GM12875 (cell line): ENCODE results near the gene HNRNPM.
"Not testable (repeated sequence)": the region's sequence is repeated elsewhere in the genome, so short reads cannot be mapped to it uniquely, and the experiment has no call there.

Source experiments
- H3K4me3 ChIP-seq: one replicate; pipeline ENCODE4 v1.5.1; 2011; ENCODE audit warnings: low read depth, low read length, control low read depth
- TF ChIP-seq, protein P1 (sequence below): IDR thresholded peaks from 2 replicates; pipeline ENCODE4 v1.5.1; 2011; ENCODE audit warnings: low read depth, mild to moderate bottlenecking, control low read depth, inconsistent platforms, low read length, moderate library complexity, borderline replicate concordance; ENCODE audit not compliant: insufficient read depth

Gene HNRNPM

DNA sequence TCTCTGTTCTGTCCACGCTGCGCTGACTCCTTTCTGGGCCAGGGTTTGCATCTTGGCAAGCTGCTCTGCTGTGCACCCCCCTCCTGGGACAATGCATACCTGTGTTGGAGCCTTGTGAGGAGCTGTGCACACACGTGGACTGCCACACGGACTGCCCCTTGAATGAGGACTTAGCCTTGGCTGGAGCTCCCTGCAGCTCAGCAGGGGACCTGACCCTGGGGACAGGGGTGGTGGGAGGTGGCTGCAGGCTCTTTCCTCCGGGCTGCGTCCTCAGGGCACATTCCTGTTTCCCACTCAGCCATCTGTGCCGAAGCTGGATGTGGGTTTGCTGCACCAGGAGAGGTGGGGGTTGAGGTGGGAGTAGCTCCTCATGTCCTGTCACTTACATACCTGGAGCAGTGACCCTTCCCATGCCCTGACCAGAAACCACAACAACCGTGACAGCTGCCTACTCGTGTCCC lies 46.4 kb upstream of the HNRNPM start:
- H3K4me3 ChIP-seq, result no peak overlapping the region
- TF ChIP-seq, protein P1, sequence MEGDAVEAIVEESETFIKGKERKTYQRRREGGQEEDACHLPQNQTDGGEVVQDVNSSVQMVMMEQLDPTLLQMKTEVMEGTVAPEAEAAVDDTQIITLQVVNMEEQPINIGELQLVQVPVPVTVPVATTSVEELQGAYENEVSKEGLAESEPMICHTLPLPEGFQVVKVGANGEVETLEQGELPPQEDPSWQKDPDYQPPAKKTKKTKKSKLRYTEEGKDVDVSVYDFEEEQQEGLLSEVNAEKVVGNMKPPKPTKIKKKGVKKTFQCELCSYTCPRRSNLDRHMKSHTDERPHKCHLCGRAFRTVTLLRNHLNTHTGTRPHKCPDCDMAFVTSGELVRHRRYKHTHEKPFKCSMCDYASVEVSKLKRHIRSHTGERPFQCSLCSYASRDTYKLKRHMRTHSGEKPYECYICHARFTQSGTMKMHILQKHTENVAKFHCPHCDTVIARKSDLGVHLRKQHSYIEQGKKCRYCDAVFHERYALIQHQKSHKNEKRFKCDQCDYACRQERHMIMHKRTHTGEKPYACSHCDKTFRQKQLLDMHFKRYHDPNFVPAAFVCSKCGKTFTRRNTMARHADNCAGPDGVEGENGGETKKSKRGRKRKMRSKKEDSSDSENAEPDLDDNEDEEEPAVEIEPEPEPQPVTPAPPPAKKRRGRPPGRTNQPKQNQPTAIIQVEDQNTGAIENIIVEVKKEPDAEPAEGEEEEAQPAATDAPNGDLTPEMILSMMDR, result no peak

DNA sequence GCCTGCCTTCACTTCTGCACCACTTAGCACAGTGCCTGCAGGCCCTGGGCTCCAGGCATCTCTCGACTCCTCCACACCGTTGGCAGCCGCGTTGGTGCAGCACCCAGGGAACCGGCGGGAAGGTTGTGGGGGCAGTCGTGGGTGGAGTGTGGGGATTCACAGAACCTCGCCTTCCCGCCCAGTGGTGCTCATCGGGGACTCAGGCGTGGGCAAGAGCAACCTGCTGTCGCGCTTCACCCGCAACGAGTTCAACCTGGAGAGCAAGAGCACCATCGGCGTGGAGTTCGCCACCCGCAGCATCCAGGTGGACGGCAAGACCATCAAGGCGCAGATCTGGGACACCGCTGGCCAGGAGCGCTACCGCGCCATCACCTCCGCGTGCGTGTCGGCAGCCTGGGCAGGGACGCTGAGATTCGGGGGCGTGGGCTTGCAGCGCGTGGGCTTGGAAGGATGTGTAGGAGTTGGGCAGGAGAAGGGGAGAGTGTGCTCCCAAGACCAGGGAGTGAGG lies 45.0 kb upstream of the HNRNPM start:
- H3K4me3 ChIP-seq, result no peak overlapping the region
- TF ChIP-seq, protein P1, result no peak

DNA sequence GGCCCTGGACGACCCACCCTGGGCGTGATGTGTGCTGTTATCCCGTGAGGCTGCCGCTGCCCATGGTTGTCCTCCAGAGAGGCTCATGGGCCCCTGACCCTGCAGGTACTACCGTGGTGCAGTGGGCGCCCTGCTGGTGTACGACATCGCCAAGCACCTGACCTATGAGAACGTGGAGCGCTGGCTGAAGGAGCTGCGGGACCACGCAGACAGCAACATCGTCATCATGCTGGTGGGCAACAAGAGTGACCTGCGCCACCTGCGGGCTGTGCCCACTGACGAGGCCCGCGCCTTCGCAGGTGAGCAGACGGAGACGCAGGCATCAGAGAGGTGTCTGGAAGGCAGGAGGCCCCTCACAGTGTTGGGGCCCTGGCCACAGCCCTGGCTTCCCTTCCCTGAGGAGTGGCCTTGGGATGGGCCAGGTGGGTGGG lies 42.8 kb upstream of the HNRNPM start:
- TF ChIP-seq, protein P1, result no peak
- no peak overlapping the region for H3K4me3 ChIP-seq

DNA sequence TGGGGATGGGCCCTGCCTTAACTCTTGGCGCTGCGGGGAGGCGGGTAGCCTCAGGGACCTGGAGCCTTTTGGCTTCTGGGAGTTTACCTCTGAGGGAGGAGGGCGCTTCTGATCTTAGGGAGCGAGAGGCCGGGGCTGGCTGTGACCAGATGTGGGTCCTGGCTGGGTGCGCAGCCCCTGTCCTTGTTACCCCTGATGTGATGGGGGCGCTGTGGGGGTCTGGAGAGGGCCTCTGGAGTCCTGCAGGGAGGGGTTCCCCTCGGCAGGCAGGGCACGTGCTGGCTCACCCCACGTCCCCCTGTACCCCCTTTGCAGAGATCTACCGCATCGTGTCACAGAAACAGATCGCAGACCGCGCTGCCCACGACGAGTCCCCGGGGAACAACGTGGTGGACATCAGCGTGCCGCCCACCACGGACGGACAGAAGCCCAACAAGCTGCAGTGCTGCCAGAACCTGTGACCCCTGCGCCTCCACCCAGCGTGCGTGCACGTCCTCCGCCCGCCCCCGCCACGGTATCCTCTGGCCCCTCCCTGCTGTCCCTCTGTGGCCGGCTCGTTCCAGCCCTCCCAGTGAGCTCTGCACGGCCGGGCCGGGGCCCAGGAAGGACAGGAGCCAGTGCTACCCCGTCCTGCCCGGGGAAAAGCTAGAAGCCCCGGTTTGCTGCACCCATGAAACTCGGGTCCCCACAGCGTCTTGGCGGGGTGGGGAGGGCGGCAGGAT lies 41.5 kb upstream of the HNRNPM start:
- no peak overlapping the region for H3K4me3 ChIP-seq
- TF ChIP-seq, protein P1, result no peak

DNA sequence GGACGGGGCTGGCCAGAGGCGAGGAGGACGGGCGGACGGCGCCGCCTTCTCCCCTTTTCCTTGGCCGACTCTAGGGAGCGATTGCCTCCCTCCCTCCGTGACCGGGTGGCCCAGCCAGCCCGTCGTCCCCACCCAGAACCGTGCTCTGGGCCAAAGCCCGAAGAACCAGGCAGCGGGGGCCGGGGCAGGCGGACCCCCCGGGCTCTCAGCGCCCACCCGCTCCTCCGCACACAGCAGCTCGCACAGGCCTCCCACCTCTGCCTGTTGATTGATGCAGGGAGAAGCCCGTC lies 41.0 kb upstream of the HNRNPM start:
- TF ChIP-seq, protein P1, result no peak
- no peak overlapping the region for H3K4me3 ChIP-seq

DNA sequence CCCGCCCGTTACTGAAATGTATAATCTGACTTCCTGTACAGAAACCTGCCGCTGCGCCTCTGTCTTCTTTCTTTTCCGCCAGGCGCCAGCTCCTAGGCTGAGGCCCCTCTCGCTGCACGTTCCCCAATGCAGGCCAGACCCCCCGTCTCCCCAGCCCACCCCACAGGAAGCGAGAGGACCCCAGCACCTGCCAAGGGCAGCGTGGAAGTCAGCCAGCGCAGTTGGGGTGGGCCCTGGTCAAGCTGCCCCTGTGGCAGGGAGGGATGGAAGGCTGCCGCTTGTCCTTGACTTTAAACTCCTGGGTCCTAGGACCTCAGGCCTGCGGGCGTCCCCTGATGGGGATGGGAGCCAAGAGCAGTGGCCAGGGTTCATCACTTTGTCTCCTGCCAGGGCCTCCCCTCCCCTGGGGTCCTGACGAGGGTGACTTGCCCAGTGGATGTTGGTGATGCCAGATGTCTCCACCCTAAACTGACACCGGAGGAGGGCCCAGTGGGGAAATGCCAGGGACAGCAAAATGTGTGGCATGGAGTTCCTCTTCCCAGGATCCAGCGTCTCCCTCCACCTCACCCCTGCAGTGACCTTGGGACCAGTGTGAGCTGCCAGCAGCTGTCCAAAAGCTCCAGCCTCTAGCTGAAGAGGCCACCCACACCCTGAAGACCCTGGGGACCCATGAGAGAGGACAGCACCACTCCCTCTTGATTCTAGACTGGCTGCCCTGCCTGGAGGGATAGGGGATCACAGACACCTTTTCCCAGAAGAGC lies 40.2 kb upstream of the HNRNPM start:
- no peak overlapping the region for H3K4me3 ChIP-seq
- TF ChIP-seq, protein P1, result no peak

DNA sequence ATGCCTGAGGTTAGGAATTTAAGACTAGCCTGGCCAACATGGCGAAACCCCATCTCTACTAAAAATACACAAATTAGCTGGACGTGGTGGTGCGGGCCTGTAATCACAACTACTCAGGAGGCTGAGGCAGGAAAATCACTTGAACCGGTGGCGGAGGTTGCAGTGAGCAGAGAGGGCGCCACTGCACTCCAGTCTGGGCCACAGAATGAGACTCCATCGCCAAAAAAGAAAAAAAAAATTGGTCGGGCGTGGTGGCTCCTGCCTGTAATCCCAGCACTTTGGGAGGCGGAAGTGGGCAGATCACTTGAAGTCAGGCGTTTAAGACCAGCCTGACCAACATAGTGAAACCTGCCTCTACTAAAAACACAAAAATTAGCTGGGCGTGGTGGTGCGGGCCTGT lies 34.1 kb upstream of the HNRNPM start:
- not testable (repeated sequence) for H3K4me3 ChIP-seq
